Osteoblast (primary cell): ENCODE results near the gene PARD3B. TPM values are rescaled to one million over a fixed set of nuclear protein-coding genes. Genes with fewer than 3 reads are reported as not detected.
A peak's percentile ranks its signal among the peaks of the same experiment; 100 is the strongest.

Experiments used
- DNase-seq: peaks from one replicate; pipeline ENCODE4 v3.0.0; 2011; ENCODE audit warnings: low spot score, mixed read lengths; ENCODE audit not compliant: insufficient read length; ENCODE audit errors: missing footprints
- H2AFZ ChIP-seq: 2 replicates; pipeline ENCODE4 v1.6.0; 2011; ENCODE audit warnings: mild to moderate bottlenecking, low read length
- H3K27ac ChIP-seq: 2 replicates; pipeline ENCODE4 v1.5.1; 2011; ENCODE audit warnings: mild to moderate bottlenecking, low read depth, low read length, moderate library complexity
- H3K27me3 ChIP-seq: 2 replicates; pipeline ENCODE4 v1.6.0; 2012; ENCODE audit warnings: mild to moderate bottlenecking, control low read depth, inconsistent platforms, low read length, moderate library complexity; ENCODE audit not compliant: insufficient read depth
- H3K36me3 ChIP-seq: 2 replicates; pipeline ENCODE4 v1.5.1; 2011; ENCODE audit warnings: mild to moderate bottlenecking, low read length, control low read depth, moderate library complexity; ENCODE audit not compliant: insufficient read depth
- H3K4me1 ChIP-seq: 2 replicates; pipeline ENCODE4 v1.5.1; 2011; ENCODE audit warnings: mild to moderate bottlenecking, low read length, control low read depth, moderate library complexity; ENCODE audit not compliant: insufficient read depth
- H3K4me2 ChIP-seq: 2 replicates; pipeline ENCODE4 v1.6.0; 2011; ENCODE audit warnings: mild to moderate bottlenecking, low read length; ENCODE audit not compliant: insufficient read depth
- H3K4me3 ChIP-seq: fragments of 200-600 bp; sonication (generic); 3 replicates; pipeline ENCODE4 v1.5.1; 2012; ENCODE audit warnings: mild to moderate bottlenecking, low read length, inconsistent platforms; ENCODE audit not compliant: insufficient read depth
- H3K79me2 ChIP-seq: 2 replicates; pipeline ENCODE4 v1.6.0; 2012; ENCODE audit warnings: mild to moderate bottlenecking, low read length, control low read depth, inconsistent platforms; ENCODE audit not compliant: insufficient read depth
- H3K9me3 ChIP-seq: 2 replicates; pipeline ENCODE4 v1.5.1; 2011; ENCODE audit warnings: low read depth, low read length, control low read depth
- H4K20me1 ChIP-seq: 2 replicates; pipeline ENCODE4 v1.6.0; 2012; ENCODE audit warnings: mild to moderate bottlenecking, low read length, control low read depth; ENCODE audit not compliant: insufficient read depth
- total RNA-seq: library from RNA; depleted of rRNA; stranded (reverse); fragments of >200 nt; gene quantifications from 2 replicates; pipeline ENCODE4 v1.2.3, GENCODE V29; 2012
- TF ChIP-seq, protein P1 (sequence below): IDR thresholded peaks from 2 replicates; pipeline ENCODE4 v1.5.1; 2011; ENCODE audit warnings: mild to moderate bottlenecking, low read depth, low read length, moderate library complexity; ENCODE audit errors: extremely low read depth

PARD3B gene
- total RNA-seq, 1 donor, result 22.4 TPM

DNA sequence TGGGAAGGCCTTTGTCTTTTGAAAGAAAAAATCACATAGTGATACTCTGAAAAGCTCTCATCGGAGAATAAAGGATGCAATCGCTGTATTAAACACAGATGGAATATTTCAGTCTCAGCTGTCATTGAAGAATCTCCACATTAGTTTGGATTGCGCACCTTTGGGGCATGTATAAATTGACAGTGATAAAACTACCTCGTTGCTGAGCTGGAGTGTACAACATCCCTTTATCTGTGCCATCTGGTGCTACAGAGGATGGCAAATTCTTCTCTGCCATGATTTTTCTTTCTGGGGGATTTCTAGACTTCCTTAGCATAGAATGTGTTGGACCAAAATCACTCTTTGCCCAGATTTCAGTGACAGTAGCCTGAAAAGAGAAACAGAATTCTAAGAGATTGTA lies 185.3 kb downstream of the PARD3B start:
- no peaks in the 10 kb centered on the region for H3K9me3 ChIP-seq
- no peak overlapping the region for H3K27ac ChIP-seq
- H3K4me3 ChIP-seq, result no peak overlapping the region
- no peaks in the 10 kb centered on the region for H3K79me2 ChIP-seq
- no peak overlapping the region for H3K4me2 ChIP-seq
- H2AFZ ChIP-seq, result no peak overlapping the region
- no peaks in the 10 kb centered on the region for H3K36me3 ChIP-seq
- no peaks in the 10 kb centered on the region for H4K20me1 ChIP-seq
- TF ChIP-seq, protein P1, sequence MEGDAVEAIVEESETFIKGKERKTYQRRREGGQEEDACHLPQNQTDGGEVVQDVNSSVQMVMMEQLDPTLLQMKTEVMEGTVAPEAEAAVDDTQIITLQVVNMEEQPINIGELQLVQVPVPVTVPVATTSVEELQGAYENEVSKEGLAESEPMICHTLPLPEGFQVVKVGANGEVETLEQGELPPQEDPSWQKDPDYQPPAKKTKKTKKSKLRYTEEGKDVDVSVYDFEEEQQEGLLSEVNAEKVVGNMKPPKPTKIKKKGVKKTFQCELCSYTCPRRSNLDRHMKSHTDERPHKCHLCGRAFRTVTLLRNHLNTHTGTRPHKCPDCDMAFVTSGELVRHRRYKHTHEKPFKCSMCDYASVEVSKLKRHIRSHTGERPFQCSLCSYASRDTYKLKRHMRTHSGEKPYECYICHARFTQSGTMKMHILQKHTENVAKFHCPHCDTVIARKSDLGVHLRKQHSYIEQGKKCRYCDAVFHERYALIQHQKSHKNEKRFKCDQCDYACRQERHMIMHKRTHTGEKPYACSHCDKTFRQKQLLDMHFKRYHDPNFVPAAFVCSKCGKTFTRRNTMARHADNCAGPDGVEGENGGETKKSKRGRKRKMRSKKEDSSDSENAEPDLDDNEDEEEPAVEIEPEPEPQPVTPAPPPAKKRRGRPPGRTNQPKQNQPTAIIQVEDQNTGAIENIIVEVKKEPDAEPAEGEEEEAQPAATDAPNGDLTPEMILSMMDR, result no peak
- H3K4me1 ChIP-seq, result peaks cover 4% of the 10 kb centered on the region
- no peak for DNase-seq
- H3K27me3 ChIP-seq, result no peaks in the 10 kb centered on the region

DNA sequence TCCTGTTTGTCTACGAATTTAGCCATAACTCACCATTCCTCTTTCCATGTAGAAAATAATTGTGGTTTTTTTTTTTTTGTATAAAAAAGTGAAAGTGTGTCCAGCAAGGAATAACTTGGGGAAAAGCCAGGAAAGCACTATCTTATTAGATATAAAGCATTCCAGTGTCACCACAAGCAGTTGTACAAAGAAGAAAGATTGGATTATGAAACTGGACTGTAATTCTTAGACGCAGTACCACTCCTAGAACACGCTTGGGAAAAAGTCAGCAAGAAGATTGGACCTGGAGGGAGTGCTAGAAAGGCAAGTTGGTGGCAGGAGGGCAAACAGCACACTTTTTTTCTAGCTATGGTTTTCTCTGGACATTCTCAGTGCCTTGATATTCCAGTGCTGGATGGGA lies 186.7 kb downstream of the PARD3B start:
- no peak for DNase-seq
- Histone ChIP-seq H3K27ac (no peak overlapping the region), H3K36me3 (no peaks in the 10 kb centered on the region), H3K9me3 (no peaks in the 10 kb centered on the region), H3K27me3 (no peaks in the 10 kb centered on the region), H3K4me1 (peaks cover 4% of the 10 kb centered on the region), H2AFZ (no peak overlapping the region), H3K4me3 (no peak overlapping the region), H3K4me2 (no peak overlapping the region), H3K79me2 (no peaks in the 10 kb centered on the region), H4K20me1 (no peaks in the 10 kb centered on the region)
- TF ChIP-seq, protein P1, result no peak

DNA sequence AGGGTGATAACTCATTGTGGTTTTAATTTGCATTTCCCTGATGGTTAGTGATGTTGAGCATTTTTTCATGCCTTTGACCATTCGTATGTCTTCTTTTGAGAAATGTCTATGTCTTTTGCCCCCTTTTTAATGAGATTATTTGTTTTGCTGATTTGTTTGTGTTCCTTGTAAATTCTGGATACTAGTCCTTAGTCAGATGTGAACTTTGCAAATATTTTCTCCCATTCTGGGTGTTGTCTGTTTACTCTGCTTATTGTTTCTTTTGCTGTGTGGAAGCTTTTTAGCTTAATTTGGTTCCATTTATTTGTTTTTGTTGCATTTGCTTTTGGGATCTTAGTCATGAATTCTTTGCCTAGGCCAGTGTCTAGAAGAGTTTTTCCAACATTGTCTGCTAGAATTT lies 192.0 kb downstream of the PARD3B start:
- Histone ChIP-seq H3K4me1 (peaks cover 11% of the 10 kb centered on the region), H3K4me3 (no peak overlapping the region), H3K4me2 (no peak overlapping the region), H3K27me3 (no peaks in the 10 kb centered on the region), H3K27ac (no peak overlapping the region), H4K20me1 (no peaks in the 10 kb centered on the region), H3K79me2 (no peaks in the 10 kb centered on the region), H3K9me3 (no peaks in the 10 kb centered on the region), H2AFZ (no peak overlapping the region), H3K36me3 (no peaks in the 10 kb centered on the region)
- TF ChIP-seq, protein P1, result no peak
- no peak for DNase-seq

DNA sequence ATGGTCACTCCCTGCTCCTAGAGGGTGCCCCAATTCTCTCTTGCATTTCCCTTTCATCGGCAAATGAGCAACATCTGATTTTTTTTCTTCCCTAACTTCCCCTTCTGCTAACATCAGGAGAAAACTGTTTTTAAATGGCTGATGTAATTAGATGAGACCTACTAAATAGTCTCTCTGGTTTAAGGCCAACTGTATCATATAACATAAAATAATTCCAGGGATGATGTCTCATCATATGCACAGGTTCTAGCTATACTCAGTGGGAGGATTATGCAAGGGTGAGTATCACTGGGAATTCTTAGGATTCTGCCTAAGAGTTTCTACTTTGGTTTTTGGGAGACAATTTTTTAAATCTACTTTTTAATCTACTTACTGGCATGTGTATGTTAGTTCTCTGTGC lies 193.4 kb downstream of the PARD3B start:
- Histone ChIP-seq H3K27ac (no peak overlapping the region), H2AFZ (no peak overlapping the region), H3K9me3 (no peaks in the 10 kb centered on the region), H3K4me1 (peaks cover 14% of the 10 kb centered on the region), H3K36me3 (no peaks in the 10 kb centered on the region), H3K79me2 (no peaks in the 10 kb centered on the region), H3K4me2 (peak overlapping the region; percentile 34), H4K20me1 (no peaks in the 10 kb centered on the region), H3K27me3 (no peaks in the 10 kb centered on the region), H3K4me3 (no peak overlapping the region)
- TF ChIP-seq, protein P1, result no peak
- no peak for DNase-seq
